ENCODE measurements around the gene PAM16. TPM values are rescaled to one million over a fixed set of nuclear protein-coding genes. Genes with fewer than 3 reads are reported as not detected.

PAM16 gene
- total RNA-seq, 1 donor from 2014 or later = 21.2 TPM

- DNase-seq = no peak
Measured at GRCh38 chr16:4383591-4384444, 32.7 kb upstream of the PAM16 start.

- no peak for DNase-seq
Measured at GRCh38 chr16:4382795-4383357, 31.8 kb upstream of the PAM16 start.

- no peak for DNase-seq
Measured at GRCh38 chr16:4381935-4382794, 31.0 kb upstream of the PAM16 start.

- no peak for DNase-seq
Measured at GRCh38 chr16:4381072-4381934, 30.2 kb upstream of the PAM16 start.

GRCh38 chr16:4380119-4381063 is 29.3 kb upstream of the PAM16 start:
- no peak for DNase-seq

- DNase-seq = no peak
Measured at GRCh38 chr16:4378999-4379690, 28.0 kb upstream of the PAM16 start.

GRCh38 chr16:4378161-4378666 is 27.1 kb upstream of the PAM16 start:
- no peak for DNase-seq

GRCh38 chr16:4377573-4378154 is 26.5 kb upstream of the PAM16 start:
- no peak for DNase-seq

GRCh38 chr16:4376893-4377572 is 25.9 kb upstream of the PAM16 start:
- no peak for DNase-seq

- peak; percentile 58 for DNase-seq
Measured at GRCh38 chr16:4376126-4376892, 25.2 kb upstream of the PAM16 start.

- no peak for DNase-seq
Measured at GRCh38 chr16:4375717-4376116, 24.6 kb upstream of the PAM16 start.

- DNase-seq = peak; percentile 53
Measured at GRCh38 chr16:4373909-4374742, 23.0 kb upstream of the PAM16 start.

GRCh38 chr16:4373356-4373908 is 22.3 kb upstream of the PAM16 start:
- no peak for DNase-seq

GRCh38 chr16:4372578-4373355 is 21.6 kb upstream of the PAM16 start:
- DNase-seq = no peak

- no peak for DNase-seq
Measured at GRCh38 chr16:4372001-4372577, 21.0 kb upstream of the PAM16 start.

Data from occipital lobe (tissue), 2 donors.